Spleen (tissue), 11 donors: ENCODE results near the gene ATP2C2. TPM values are rescaled to one million over a fixed set of nuclear protein-coding genes. Genes with fewer than 3 reads are reported as not detected.

Experiments used
- DNase-seq: peaks from one replicate; pipeline ENCODE4 v3.0.0-alpha.2; 2020
- H3K27ac ChIP-seq, 8 donors: fragments of 200-600 bp; sonication (generic) in 7 of 8; 1 replicate in 4 of 8; 2 replicates in 4 of 8; pipeline versions ENCODE4 v1.5.0 to v1.8.0; 2016 to 2021; ENCODE audit warnings: inconsistent platforms in 4 of 8, mild to moderate bottlenecking in 4 of 8, moderate library complexity in 1 of 8
- H3K27me3 ChIP-seq, 7 donors: fragments of 200-600 bp; sonication (generic) in 6 of 7; replicated peaks in 1 of 7; 1 replicate in 4 of 7; 2 replicates in 3 of 7; pipeline versions ENCODE4 v1.5.0 to v1.8.0; 2016 to 2021; ENCODE audit warnings: inconsistent platforms in 3 of 7, mild to moderate bottlenecking in 1 of 7
- H3K36me3 ChIP-seq, 6 donors: fragments of 200-600 bp; sonication (generic) in 5 of 6; 1 replicate in 4 of 6; 2 replicates in 2 of 6; pipeline versions ENCODE4 v1.5.0 to v1.8.0; 2016 to 2021; ENCODE audit warnings: inconsistent platforms in 2 of 6
- H3K4me1 ChIP-seq, 6 donors: fragments of 200-600 bp; sonication (generic) in 5 of 6; 1 replicate in 3 of 6; 2 replicates in 3 of 6; pipeline versions ENCODE4 v1.5.0 to v1.8.0; 2016 to 2021; ENCODE audit warnings: inconsistent platforms in 3 of 6
- H3K4me3 ChIP-seq, 8 donors: fragments of 200-600 bp; sonication (generic) in 7 of 8; 1 replicate in 4 of 8; 2 replicates in 4 of 8; pipeline versions ENCODE4 v1.5.0 to v1.8.0; 2016 to 2021; ENCODE audit warnings: inconsistent platforms in 4 of 8, mild to moderate bottlenecking in 4 of 8, moderate library complexity in 2 of 8
- H3K9me3 ChIP-seq, 8 donors: fragments of 200-600 bp; sonication (generic) in 7 of 8; 1 replicate in 4 of 8; 2 replicates in 4 of 8; pipeline versions ENCODE4 v1.5.0 to v1.8.0; 2016 to 2021; ENCODE audit warnings: inconsistent platforms in 4 of 8
- CTCF ChIP-seq, 11 experiments: fragments of 200-600 bp in 7 of 11; fragments of 450-650 bp in 4 of 11; sonication (generic) in 4 of 11; IDR thresholded peaks in 8 of 11; conservative IDR thresholded peaks in 3 of 11; 1 replicate in 7 of 11; 2 replicates in 4 of 11; pipeline versions ENCODE4 v1.4.0 to v1.8.0; 2016 to 2021; ENCODE audit warnings: antibody characterized with exemption in 11 of 11, inconsistent platforms in 4 of 11, mild to moderate bottlenecking in 1 of 11
- POLR2A ChIP-seq, 3 donors: fragments of 450-650 bp; IDR thresholded peaks; one replicate each; pipeline ENCODE4 v1.5.1; 2017; ENCODE audit warnings: antibody characterized with exemption in 3 of 3, mild to moderate bottlenecking in 1 of 3
- POLR2AphosphoS5 ChIP-seq, 3 donors: sonication (generic); formaldehyde crosslinking; IDR thresholded peaks; one replicate each; pipeline ENCODE4 v1.5.1; 2017; ENCODE audit warnings: antibody characterized with exemption in 3 of 3
- WGBS, 5 donors: extraction: QIAGEN DNeasy Blood & Tissue Kit in 3 of 5; methylation state at CpG; one replicate each; pipeline versions ENCODE4 v1.1.5 to v1.1.7; 2013 to 2018; 5-methylcytosine and 5-hydroxymethylcytosine counted together
- intact Hi-C: fragments of 100-400 bp; cut with DNase I; formaldehyde crosslinking; loops from one replicate; pipeline ENCODE4 v1.15.0; 2023; ENCODE audit warnings: low total_unique reads
- polyA plus RNA-seq, 3 donors: library from polyadenylated mRNA; stranded (reverse); fragments of 200-250 nt; gene quantifications; one replicate each; pipeline ENCODE4 v1.2.1, GENCODE V29; 2013
- total RNA-seq, 7 donors: library from RNA; depleted of rRNA in 3 of 7; stranded (reverse); fragments of >200 nt in 3 of 7; fragmentation: NEBNext Ultra II Directional in 4 of 7; extraction: Animal tissue kit (Norgen Biotek cat#: 25700) in 4 of 7; gene quantifications; one replicate each; pipeline versions ENCODE4 v1.1.0 to v1.2.1, GENCODE V29; 2016 to 2021
- donor health status: healthy with polysubstance abuse.
- donor health status: DM: no; HTN: no; CAD: no; lungs with moderate emphysema.
- donor health status: DM: no; HTN: no; CAD: no.
- donor health status: Bipolar disorder and iron deficiency.
- donor health status: healthy.
- donor health status: DM: no; HTN: no; CAD: no.
- donor health status: DM: yes; HTN: yes; CAD: no.

Gene ATP2C2
- total and polyA plus RNA-seq, 10 donors: 0.09 to 8.1 (median 1.2) TPM

GRCh38 chr16:84347161-84347560 is 21.2 kb upstream of the ATP2C2 start:
- TF ChIP-seq POLR2AphosphoS5 (IDR thresholded peaks at IDR 0.05) (no peak), CTCF (IDR thresholded peaks at IDR 0.05 in 8 of 11, conservative IDR thresholded peaks at IDR 0.05 in 3 of 11) (no peak), POLR2A (IDR thresholded peaks at IDR 0.05) (no peak)
- H3K27me3 ChIP-seq: peaks cover 0 to 19% (median 0%) of the 10 kb centered on the region in 7 donors
- intact Hi-C loops: no loop called here
- H3K9me3 ChIP-seq: no peaks in the 10 kb centered on the region
- DNase-seq: no peak
- H3K36me3 ChIP-seq: no peaks in the 10 kb centered on the region
- H3K27ac ChIP-seq: no peak overlapping the region
- 79 to 88% (median 80%) methylated on average over 7 to 9 of the region's 9 CpGs for WGBS, 5 donors
- no peaks in the 10 kb centered on the region for H3K4me1 ChIP-seq
- H3K4me3 ChIP-seq: no peak overlapping the region

GRCh38 chr16:84348386-84348888 is 19.9 kb upstream of the ATP2C2 start:
- no peaks in the 10 kb centered on the region for H3K9me3 ChIP-seq
- H3K4me3 ChIP-seq: no peak overlapping the region
- H3K27ac ChIP-seq: no peak overlapping the region
- no peak for DNase-seq
- intact Hi-C loops: no loop called here
- 65 to 90% (median 82%) methylated on average over 6 of the region's 6 CpGs for WGBS, 5 donors
- H3K4me1 ChIP-seq: no peaks in the 10 kb centered on the region
- H3K27me3 ChIP-seq: peaks cover 0 to 19% (median 0%) of the 10 kb centered on the region in 7 donors
- H3K36me3 ChIP-seq: no peaks in the 10 kb centered on the region
- TF ChIP-seq POLR2A (IDR thresholded peaks at IDR 0.05): no peak

- Histone ChIP-seq H3K4me1 (no peaks in the 10 kb centered on the region), H3K27ac (no peak overlapping the region), H3K9me3 (no peaks in the 10 kb centered on the region), H3K36me3 (no peaks in the 10 kb centered on the region), H3K4me3 (no peak overlapping the region), H3K27me3 (peaks cover 0 to 19% (median 0%) of the 10 kb centered on the region in 7 donors)
- intact Hi-C loops: no loop called here
- TF ChIP-seq CTCF (IDR thresholded peaks at IDR 0.05 in 8 of 11, conservative IDR thresholded peaks at IDR 0.05 in 3 of 11): no peak
- TF ChIP-seq POLR2AphosphoS5 (IDR thresholded peaks at IDR 0.05): no peak
- no peak for TF ChIP-seq POLR2A (IDR thresholded peaks at IDR 0.05)
- 81 to 92% (median 89%) methylated on average over 11 of the region's 11 CpGs for WGBS, 5 donors
- no peak for DNase-seq
These were observed 18.3 kb upstream of the ATP2C2 start for GRCh38 chr16:84349862-84350684.

GRCh38 chr16:84350685-84351400 is 17.5 kb upstream of the ATP2C2 start:
- Histone ChIP-seq H3K36me3 (no peaks in the 10 kb centered on the region), H3K4me3 (no peak overlapping the region), H3K27ac (no peak overlapping the region), H3K9me3 (no peaks in the 10 kb centered on the region), H3K4me1 (no peaks in the 10 kb centered on the region), H3K27me3 (peaks cover 0 to 19% (median 0%) of the 10 kb centered on the region in 7 donors)
- no peak for TF ChIP-seq POLR2AphosphoS5 (IDR thresholded peaks at IDR 0.05)
- TF ChIP-seq CTCF (IDR thresholded peaks at IDR 0.05 in 8 of 11, conservative IDR thresholded peaks at IDR 0.05 in 3 of 11): no peak
- no peak for TF ChIP-seq POLR2A (IDR thresholded peaks at IDR 0.05)
- intact Hi-C loops: no loop called here
- WGBS, 5 donors: 86 to 94% (median 87%) methylated on average over 15 to 16 of the region's 16 CpGs
- no peak for DNase-seq
